GM12875 (cell line): ENCODE results near the gene USP43.
"Not testable (repeated sequence)": the region's sequence is repeated elsewhere in the genome, so short reads cannot be mapped to it uniquely, and the experiment has no call there.

Experiments
- H3K4me3 ChIP-seq: one replicate; pipeline ENCODE4 v1.5.1; 2011; ENCODE audit warnings: low read depth, low read length, control low read depth
- TF ChIP-seq, protein P1 (sequence below): IDR thresholded peaks from 2 replicates; pipeline ENCODE4 v1.5.1; 2011; ENCODE audit warnings: low read depth, mild to moderate bottlenecking, control low read depth, inconsistent platforms, low read length, moderate library complexity, borderline replicate concordance; ENCODE audit not compliant: insufficient read depth

USP43 gene

DNA sequence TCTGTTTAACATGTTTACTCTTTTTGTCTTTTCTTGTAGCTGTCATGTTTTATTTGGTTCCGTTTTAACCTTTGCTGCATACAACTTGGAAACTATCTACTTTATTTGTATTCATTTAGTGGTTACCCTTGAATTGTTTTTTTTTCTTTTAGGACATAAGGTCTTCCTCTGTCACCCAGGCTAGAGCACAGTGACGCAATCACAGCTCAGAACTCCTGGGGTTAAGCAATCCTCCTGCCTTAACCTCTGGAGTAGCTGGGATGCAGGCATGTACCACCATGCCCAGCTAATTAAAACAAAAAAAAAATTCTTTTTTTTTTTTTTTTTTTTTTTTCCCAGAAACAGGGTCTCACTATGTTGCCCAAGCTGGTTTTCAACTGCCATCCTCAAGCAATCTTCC, 29.8 kb upstream of the USP43 start:
- no peak overlapping the region for H3K4me3 ChIP-seq
- TF ChIP-seq, protein P1, sequence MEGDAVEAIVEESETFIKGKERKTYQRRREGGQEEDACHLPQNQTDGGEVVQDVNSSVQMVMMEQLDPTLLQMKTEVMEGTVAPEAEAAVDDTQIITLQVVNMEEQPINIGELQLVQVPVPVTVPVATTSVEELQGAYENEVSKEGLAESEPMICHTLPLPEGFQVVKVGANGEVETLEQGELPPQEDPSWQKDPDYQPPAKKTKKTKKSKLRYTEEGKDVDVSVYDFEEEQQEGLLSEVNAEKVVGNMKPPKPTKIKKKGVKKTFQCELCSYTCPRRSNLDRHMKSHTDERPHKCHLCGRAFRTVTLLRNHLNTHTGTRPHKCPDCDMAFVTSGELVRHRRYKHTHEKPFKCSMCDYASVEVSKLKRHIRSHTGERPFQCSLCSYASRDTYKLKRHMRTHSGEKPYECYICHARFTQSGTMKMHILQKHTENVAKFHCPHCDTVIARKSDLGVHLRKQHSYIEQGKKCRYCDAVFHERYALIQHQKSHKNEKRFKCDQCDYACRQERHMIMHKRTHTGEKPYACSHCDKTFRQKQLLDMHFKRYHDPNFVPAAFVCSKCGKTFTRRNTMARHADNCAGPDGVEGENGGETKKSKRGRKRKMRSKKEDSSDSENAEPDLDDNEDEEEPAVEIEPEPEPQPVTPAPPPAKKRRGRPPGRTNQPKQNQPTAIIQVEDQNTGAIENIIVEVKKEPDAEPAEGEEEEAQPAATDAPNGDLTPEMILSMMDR = no peak

DNA sequence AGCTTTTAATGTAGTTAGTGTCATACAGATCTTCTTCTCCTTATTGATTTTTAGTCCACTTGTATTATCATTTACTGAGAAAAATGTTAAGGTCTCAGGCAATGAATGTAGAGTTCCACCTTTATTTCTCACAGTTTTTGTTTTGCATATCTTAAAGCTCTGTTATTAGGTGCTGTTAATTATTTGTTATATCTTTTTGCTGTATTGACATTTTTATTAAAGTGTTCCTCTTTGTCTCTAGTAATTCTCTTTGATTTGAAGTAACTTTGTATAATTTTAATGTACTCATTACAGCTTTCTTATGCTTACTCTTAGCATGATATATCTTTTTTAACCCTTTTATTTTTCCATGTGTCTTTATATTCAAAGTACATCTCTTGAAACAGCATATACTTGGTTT, 22.4 kb upstream of the USP43 start:
- TF ChIP-seq, protein P1 = no peak
- H3K4me3 ChIP-seq = no peak overlapping the region

DNA sequence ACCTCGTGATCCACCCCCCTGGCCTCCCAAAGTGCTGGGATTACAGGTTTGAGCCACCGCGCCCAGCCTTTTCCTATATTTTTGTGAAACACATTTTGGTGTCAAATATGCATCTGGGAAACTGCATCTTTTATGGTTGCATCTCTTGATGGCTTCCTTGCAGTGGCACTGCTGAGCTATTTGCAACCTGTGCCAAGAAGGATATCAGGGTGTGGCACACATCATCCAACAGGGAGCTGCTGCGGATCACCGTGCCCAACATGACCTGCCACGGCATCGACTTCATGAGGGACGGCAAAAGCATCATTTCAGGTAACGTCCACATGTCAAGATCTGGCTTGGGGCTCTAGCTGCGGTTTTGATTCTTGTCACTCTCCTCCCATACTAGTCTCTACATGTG, 16.8 kb upstream of the USP43 start:
- TF ChIP-seq, protein P1 = no peak
- H3K4me3 ChIP-seq = no peak overlapping the region

DNA sequence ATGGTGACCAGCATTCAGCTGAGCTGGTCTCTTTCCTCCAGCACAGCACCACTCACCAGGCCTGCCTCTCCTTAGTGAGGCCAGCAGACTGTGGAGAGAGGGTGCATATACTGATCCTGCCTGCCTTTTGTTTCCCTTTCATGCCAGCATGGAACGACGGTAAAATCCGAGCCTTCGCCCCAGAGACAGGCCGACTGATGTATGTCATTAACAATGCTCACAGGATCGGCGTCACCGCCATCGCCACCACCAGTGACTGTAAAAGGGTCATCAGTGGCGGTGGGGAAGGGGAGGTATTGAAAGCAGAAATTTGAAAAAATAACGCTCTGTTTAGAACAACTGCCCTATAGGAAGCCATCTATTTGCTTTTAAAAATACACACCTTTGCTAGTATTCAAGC, 12.6 kb upstream of the USP43 start:
- no peak overlapping the region for H3K4me3 ChIP-seq
- TF ChIP-seq, protein P1 = no peak

DNA sequence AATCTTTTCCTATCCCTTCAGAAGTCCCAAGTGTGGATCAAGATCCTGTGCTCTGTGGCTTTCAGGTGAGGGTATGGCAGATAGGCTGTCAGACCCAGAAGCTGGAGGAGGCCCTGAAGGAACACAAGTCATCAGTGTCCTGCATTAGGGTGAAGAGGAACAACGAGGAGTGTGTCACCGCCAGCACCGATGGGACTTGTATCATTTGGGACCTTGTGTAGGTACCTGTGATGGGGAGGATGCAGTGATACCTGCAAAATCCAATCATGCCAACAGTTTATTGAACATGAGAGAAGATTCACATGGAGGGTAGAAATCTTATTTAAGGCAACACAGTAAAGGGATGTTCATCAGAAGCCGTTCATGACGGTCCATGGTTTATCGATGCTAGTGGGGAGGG, 10.0 kb upstream of the USP43 start:
- no peak overlapping the region for H3K4me3 ChIP-seq
- TF ChIP-seq, protein P1 = no peak

DNA sequence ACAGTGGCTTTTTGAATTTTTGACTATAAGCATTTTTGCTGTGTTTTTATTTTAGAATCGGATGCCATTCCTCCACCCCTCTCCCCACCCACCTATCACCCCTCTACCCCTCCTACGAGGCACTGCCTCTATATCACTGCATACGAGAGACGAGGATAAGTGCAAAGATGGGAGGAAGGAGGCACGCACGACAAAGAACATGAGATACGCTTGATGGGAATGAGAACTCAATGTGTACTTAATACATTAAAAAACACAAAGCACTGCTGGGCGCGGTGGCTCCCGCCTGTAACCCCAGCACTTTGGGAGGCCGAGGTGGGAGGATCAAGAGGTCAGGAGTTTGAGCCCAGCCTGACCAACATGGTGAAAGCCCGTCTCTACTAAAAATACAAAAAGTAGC, 8.8 kb upstream of the USP43 start:
- no peak overlapping the region for H3K4me3 ChIP-seq
- TF ChIP-seq, protein P1 = no peak

DNA sequence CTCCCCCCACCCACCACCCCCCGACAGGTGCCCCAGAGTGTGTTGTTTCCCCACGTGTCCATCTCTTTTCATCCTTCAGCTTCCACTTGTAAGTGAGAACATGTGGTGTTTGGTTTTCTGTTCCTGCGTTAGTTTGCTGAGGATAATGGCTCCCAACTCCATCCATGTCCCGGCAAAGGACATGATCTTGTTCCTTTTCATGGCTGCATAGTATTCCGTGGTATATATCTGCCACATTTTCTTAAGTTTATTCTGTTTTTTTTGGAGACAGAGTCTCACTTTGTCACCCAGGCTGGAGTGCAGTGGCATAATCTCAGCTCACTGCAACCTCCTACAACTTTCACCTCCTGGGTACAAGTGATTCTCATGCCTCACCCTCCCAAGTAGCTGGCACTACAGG, 4.9 kb upstream of the USP43 start:
- H3K4me3 ChIP-seq = not testable (repeated sequence)

DNA sequence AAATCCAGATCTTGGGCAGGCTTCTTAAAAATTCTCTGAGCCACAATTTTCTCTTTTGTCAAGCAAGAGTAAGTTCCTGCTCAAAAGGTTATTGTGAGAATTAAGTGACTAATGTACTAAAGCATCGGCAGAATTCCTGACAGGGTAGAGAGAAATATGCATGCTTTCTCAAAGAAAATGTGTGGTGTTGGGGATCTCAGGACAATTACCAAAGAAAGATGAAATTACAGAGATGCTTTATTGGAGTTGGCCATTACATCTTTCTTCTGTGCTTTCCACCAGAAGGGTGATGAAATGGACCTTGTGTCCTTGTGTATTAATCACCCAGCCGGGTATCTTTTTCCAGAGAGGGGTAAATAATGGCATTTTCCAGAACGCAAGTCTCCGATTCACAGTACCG, 1.7 kb upstream of the USP43 start:
- TF ChIP-seq, protein P1 = no peak
- no peak overlapping the region for H3K4me3 ChIP-seq
